Endothelial cell of umbilical vein (primary cell): ENCODE data around the gene METTL14.

Experiments used
- EZH2 ChIP-seq: IDR thresholded peaks from 2 replicates; pipeline ENCODE4 v1.6.1; 2012; ENCODE audit warnings: borderline replicate concordance, low read depth, mild to moderate bottlenecking, moderate library complexity, low read length, inconsistent platforms; ENCODE audit not compliant: severe bottlenecking
- FOS ChIP-seq: IDR thresholded peaks from 2 replicates; pipeline ENCODE4 v1.6.1; 2011; ENCODE audit warnings: mild to moderate bottlenecking, low read length, moderate library complexity, borderline replicate concordance; ENCODE audit not compliant: insufficient read depth
- JUN ChIP-seq: IDR thresholded peaks from 2 replicates; pipeline ENCODE4 v1.6.1; 2011; ENCODE audit warnings: borderline replicate concordance, low read depth; ENCODE audit not compliant: insufficient read length, insufficient read depth
- POLR2A ChIP-seq: IDR thresholded peaks from 2 replicates; pipeline ENCODE4 v1.6.1; 2012; ENCODE audit warnings: low read depth, mild to moderate bottlenecking, control low read depth, low read length
- POLR2AphosphoS5 ChIP-seq: IDR thresholded peaks from 2 replicates; pipeline ENCODE4 v1.6.1; 2012; ENCODE audit warnings: low read depth, mild to moderate bottlenecking, control low read depth, low read length, moderate library complexity; ENCODE audit not compliant: insufficient read depth
- TF ChIP-seq, protein P1 (sequence below), 2 donors: IDR thresholded peaks; 1 replicate in 1 of 2; 2 replicates in 1 of 2; pipeline ENCODE4 v1.5.1; 2011; ENCODE audit warnings: low read length in 2 of 2, mild to moderate bottlenecking in 2 of 2, moderate library complexity in 2 of 2, control low read depth in 1 of 2, inconsistent platforms in 1 of 2, low read depth in 1 of 2; ENCODE audit not compliant: insufficient read depth in 1 of 2; ENCODE audit errors: extremely low read depth in 1 of 2
- TF ChIP-seq, protein P2 (sequence below): IDR thresholded peaks from 2 replicates; pipeline ENCODE4 v1.6.1; 2011; ENCODE audit not compliant: insufficient read depth, insufficient read length

DNA sequence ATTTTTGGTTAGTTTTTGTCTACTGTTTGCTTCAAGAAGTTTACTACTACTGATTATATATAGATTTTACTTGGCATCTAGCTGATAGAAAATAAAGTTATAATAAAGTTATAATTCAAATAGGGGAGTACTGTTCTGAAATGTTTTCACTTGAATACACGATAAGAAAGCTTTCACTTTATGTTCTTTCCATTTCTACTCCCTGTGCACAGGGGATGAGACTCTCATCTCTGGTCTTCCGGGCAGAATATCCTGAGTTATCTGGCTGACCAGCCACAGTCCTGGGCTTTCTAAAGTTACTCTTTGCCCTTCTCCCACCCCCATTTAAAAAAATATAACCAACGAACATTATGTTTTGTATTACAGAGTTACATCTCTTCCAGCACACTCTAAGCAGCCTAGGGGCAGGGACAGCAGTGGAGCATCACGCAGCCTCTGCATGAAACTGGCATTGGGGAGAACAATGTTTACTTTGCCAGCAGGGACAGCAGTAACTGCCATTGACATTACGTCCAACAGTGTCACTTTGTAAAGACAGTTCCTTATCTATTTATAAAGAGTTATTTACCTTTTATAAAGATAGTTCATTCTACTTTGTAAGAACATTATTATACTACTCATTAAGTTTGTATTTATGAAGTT, 64.3 kb downstream of the METTL14 start:
- no peak for TF ChIP-seq EZH2
- TF ChIP-seq, protein P1, sequence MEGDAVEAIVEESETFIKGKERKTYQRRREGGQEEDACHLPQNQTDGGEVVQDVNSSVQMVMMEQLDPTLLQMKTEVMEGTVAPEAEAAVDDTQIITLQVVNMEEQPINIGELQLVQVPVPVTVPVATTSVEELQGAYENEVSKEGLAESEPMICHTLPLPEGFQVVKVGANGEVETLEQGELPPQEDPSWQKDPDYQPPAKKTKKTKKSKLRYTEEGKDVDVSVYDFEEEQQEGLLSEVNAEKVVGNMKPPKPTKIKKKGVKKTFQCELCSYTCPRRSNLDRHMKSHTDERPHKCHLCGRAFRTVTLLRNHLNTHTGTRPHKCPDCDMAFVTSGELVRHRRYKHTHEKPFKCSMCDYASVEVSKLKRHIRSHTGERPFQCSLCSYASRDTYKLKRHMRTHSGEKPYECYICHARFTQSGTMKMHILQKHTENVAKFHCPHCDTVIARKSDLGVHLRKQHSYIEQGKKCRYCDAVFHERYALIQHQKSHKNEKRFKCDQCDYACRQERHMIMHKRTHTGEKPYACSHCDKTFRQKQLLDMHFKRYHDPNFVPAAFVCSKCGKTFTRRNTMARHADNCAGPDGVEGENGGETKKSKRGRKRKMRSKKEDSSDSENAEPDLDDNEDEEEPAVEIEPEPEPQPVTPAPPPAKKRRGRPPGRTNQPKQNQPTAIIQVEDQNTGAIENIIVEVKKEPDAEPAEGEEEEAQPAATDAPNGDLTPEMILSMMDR (IDR thresholded peaks at IDR 0.05; ENCODE audit: extremely low read depth in 1 of 2, insufficient read depth in 1 of 2, low read depth in 1 of 2, low read length in 2 of 2) = no peak
- TF ChIP-seq POLR2A = no peak
- TF ChIP-seq, protein P2, sequence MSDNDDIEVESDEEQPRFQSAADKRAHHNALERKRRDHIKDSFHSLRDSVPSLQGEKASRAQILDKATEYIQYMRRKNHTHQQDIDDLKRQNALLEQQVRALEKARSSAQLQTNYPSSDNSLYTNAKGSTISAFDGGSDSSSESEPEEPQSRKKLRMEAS = no peak
- no peak for TF ChIP-seq POLR2AphosphoS5
- TF ChIP-seq JUN = no peak
- no peak for TF ChIP-seq FOS
